Measurements from ENCODE around the gene HAPLN2. TPM values are rescaled to one million over a fixed set of nuclear protein-coding genes. Genes with fewer than 3 reads are reported as not detected.

The HAPLN2 gene
- total RNA-seq, 1 donor from 2014 or later: not detected

- Histone ChIP-seq H2AFZ (replicated peaks) (no peak overlapping the region), H3K4me3 (no peak overlapping the region), H3F3A (ENCODE audit: low read depth) (peaks cover 80% of the 10 kb centered on the region), H3K4me1 (peaks cover 79% of the 10 kb centered on the region), H3K79me2 (ENCODE audit: low read depth) (no peaks in the 10 kb centered on the region), H3K9ac (no peak overlapping the region), H3K27me3 (peaks cover 6% of the 10 kb centered on the region), H3K36me3 (no peaks in the 10 kb centered on the region), H4K20me1 (ENCODE audit: low read depth) (peaks cover 20% of the 10 kb centered on the region), H3K9me3 (ENCODE audit: low read depth) (no peaks in the 10 kb centered on the region), H3K27ac (peak overlapping the region; percentile 22), H3K4me2 (peak overlapping the region; percentile 64)
- peaks cover 3% of the 10 kb centered on the region for H3K36me3 Mint-ChIP-seq
- H3K9me3 Mint-ChIP-seq: no peaks in the 10 kb centered on the region
- DNase-seq (ENCODE audit: low spot score): peak; percentile 74
- peak overlapping the region; percentile 81 for H3K4me3 Mint-ChIP-seq
- H3K27me3 Mint-ChIP-seq (ENCODE audit: insufficient read depth, low read depth): peaks cover 19% of the 10 kb centered on the region
- peaks cover 91% of the 10 kb centered on the region for H3K4me1 Mint-ChIP-seq
- no peak for TF ChIP-seq EZH2phosphoT487 (IDR thresholded peaks at IDR 0.05)
- H3K27ac Mint-ChIP-seq: peak overlapping the region; percentile 100
Measured at GRCh38 chr1:156664046-156664766, 45.0 kb downstream of the HAPLN2 start.

GRCh38 chr1:156664767-156665411 is 45.7 kb downstream of the HAPLN2 start:
- peaks cover 18% of the 10 kb centered on the region for H3K27me3 Mint-ChIP-seq (ENCODE audit: insufficient read depth, low read depth)
- H3K4me1 ChIP-seq: peaks cover 86% of the 10 kb centered on the region
- H3K27ac ChIP-seq: peak overlapping the region; percentile 22
- no peaks in the 10 kb centered on the region for H3K27me3 ChIP-seq
- no peak overlapping the region for H2AFZ ChIP-seq (replicated peaks)
- H3K36me3 ChIP-seq: no peaks in the 10 kb centered on the region
- TF ChIP-seq EZH2phosphoT487 (IDR thresholded peaks at IDR 0.05) (no peak), CTCF (IDR thresholded peaks at IDR 0.05) (no peak), EZH2 (IDR thresholded peaks at IDR 0.05) (no peak)
- peaks cover 91% of the 10 kb centered on the region for H3K4me1 Mint-ChIP-seq
- H4K20me1 ChIP-seq (ENCODE audit: low read depth): peaks cover 27% of the 10 kb centered on the region
- H3K27ac Mint-ChIP-seq: peak overlapping the region; percentile 100
- no peak overlapping the region for H3K9ac ChIP-seq
- no peaks in the 10 kb centered on the region for H3K79me2 ChIP-seq (ENCODE audit: low read depth)
- H3K36me3 Mint-ChIP-seq: peaks cover 3% of the 10 kb centered on the region
- H3K9me3 Mint-ChIP-seq: no peaks in the 10 kb centered on the region
- H3K9me3 ChIP-seq (ENCODE audit: low read depth): no peaks in the 10 kb centered on the region
- peaks cover 87% of the 10 kb centered on the region for H3F3A ChIP-seq (ENCODE audit: low read depth)
- peak overlapping the region; percentile 64 for H3K4me2 ChIP-seq
- peak; percentile 50 for DNase-seq (ENCODE audit: low spot score)
- no peak overlapping the region for H3K4me3 ChIP-seq
- peak overlapping the region; percentile 81 for H3K4me3 Mint-ChIP-seq

GRCh38 chr1:156665539-156665938 is 46.3 kb downstream of the HAPLN2 start:
- peaks cover 82% of the 10 kb centered on the region for H3K4me1 ChIP-seq

More at GRCh38 chr1:156665539-156665938, 46.3 kb downstream of the HAPLN2 start:
- peaks cover 3% of the 10 kb centered on the region for H3K36me3 Mint-ChIP-seq
- Histone ChIP-seq H4K20me1 (ENCODE audit: low read depth) (peaks cover 33% of the 10 kb centered on the region), H3K9ac (no peak overlapping the region), H3K4me2 (no peak overlapping the region), H3K79me2 (ENCODE audit: low read depth) (no peaks in the 10 kb centered on the region), H3K27ac (peak overlapping the region; percentile 12), H2AFZ (replicated peaks) (no peak overlapping the region), H3F3A (ENCODE audit: low read depth) (peaks cover 90% of the 10 kb centered on the region), H3K27me3 (no peaks in the 10 kb centered on the region), H3K36me3 (no peaks in the 10 kb centered on the region), H3K4me3 (no peak overlapping the region), H3K9me3 (ENCODE audit: low read depth) (no peaks in the 10 kb centered on the region)
- TF ChIP-seq EZH2 (IDR thresholded peaks at IDR 0.05) (no peak), CTCF (IDR thresholded peaks at IDR 0.05) (no peak), EZH2phosphoT487 (IDR thresholded peaks at IDR 0.05) (no peak)
- peak overlapping the region; percentile 71 for H3K4me3 Mint-ChIP-seq
- H3K27ac Mint-ChIP-seq: peak overlapping the region; percentile 100
- no peaks in the 10 kb centered on the region for H3K9me3 Mint-ChIP-seq
- peaks cover 20% of the 10 kb centered on the region for H3K27me3 Mint-ChIP-seq (ENCODE audit: insufficient read depth, low read depth)
- no peak for DNase-seq (ENCODE audit: low spot score)
- peaks cover 93% of the 10 kb centered on the region for H3K4me1 Mint-ChIP-seq

All from neural progenitor cell (in vitro differentiated cells).